GM12865 (cell line): ENCODE data around the gene ZDHHC8.

ENCODE experiments used
- DNase-seq: peaks from one replicate; pipeline ENCODE4 v3.0.0; 2010; ENCODE audit warnings: low read depth
- H3K4me3 ChIP-seq: 2 replicates; pipeline ENCODE4 v1.5.1; 2011; ENCODE audit warnings: mild to moderate bottlenecking, low read depth, low read length, control low read depth
- CTCF ChIP-seq: IDR thresholded peaks from 2 replicates; pipeline ENCODE4 v1.5.1; 2011; ENCODE audit warnings: low read length, control low read depth, low read depth, inconsistent platforms; ENCODE audit not compliant: insufficient read depth; ENCODE audit errors: missing control alignments

The ZDHHC8 gene

GRCh38 chr22:20141186-20142077 lies 9.8 kb downstream of the ZDHHC8 start:
- no peak for DNase-seq
- no peak overlapping the region for H3K4me3 ChIP-seq
- TF ChIP-seq CTCF = no peak

GRCh38 chr22:20142711-20143621 lies 11.4 kb downstream of the ZDHHC8 start:
- no peak for DNase-seq
- no peak overlapping the region for H3K4me3 ChIP-seq
- no peak for TF ChIP-seq CTCF

DNA sequence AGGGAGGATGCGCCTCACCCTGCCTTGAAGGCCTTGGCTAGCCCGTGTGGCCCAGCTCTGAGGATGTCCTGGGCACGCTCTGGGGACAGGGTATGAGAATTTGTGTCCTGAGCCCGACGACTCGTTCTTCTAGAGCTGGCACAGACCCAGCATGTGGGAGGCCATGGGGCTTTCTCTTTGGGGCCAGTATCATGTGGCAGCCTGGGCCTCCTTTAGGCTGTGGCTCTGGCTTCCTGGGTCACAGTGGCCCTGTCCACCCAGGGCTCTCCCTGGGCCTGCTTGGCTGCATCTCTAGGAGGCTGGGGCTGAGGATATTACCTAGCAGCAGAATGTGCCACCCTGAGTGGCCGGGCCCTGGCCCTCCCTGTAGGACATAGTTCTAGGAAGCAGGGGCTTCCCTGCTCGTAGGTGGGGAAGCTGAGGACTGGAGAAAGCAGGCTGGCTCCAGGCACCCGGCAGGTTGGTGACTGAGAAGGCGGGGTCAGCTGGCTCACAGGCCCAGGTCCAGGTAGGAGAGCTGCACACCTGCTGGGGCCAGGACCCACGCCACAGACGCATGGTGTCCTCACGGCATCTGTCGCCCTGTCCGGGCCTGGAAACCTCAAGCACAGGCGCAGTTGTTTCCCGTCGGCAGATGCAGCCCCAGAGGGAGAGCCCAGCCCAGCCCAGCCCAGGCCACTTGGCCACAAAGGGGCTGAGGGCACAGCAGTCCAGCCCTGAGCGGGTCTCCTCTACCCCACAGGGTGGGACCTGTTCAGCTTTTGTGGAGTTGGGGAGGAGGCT lies 12.5 kb downstream of the ZDHHC8 start:
- no peak for TF ChIP-seq CTCF
- no peak for DNase-seq
- H3K4me3 ChIP-seq = no peak overlapping the region

DNA sequence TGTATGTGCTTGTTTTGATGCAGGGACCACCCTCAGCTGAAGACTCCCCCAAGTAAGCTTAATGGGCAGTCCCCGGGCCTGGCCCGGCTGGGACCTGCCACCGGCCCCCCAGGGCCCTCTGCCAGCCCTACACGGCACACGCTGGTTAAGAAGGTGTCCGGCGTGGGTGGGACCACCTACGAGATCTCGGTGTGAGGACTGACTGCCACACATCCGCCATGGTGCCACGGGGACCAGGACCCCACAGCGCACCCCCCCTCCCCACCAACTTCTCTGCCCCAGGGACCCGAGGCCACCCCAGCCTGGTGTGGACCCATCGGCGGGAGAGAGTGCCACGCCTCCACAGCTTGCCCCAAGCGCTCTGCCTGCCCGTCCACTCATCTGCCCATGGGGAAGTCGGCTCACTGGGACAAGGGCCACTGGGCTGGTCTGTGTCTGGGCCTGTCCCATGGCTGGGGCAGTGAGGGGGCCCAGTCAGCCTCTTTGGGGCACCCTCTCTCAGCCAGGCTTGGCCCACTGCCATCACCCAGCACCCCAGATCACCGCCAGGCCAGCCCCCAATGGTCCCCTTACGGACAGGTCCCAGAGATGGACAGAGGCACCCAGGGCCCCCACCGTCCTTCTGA lies 13.7 kb downstream of the ZDHHC8 start:
- DNase-seq = no peak
- H3K4me3 ChIP-seq = no peak overlapping the region
- no peak for TF ChIP-seq CTCF

- TF ChIP-seq CTCF = no peak
- DNase-seq = no peak
- H3K4me3 ChIP-seq = no peak overlapping the region
These were observed 14.2 kb downstream of the ZDHHC8 start for GRCh38 chr22:20145832-20146223.

DNA sequence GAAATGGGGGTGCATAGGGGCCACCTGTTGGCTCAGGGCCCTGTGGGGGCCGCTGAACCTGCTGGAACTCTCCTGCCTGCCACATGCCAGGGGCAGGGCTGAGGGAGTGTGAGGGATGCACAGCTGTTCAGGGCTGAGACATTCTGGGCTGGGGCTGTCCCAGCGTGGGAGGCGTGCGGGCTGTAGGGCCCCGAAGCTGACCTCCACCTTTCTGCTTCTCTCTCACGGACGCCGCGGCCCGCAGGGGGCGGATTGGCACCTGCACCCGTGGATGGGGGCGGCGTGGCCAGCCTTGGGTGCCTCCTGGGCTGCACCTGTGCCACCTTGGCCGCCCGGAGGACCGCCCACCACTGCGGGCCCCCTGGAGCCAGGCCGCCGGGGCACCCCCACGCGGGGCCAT lies 15.2 kb downstream of the ZDHHC8 start:
- TF ChIP-seq CTCF = no peak
- DNase-seq = no peak

More for the DNA sequence above, 15.2 kb downstream of the ZDHHC8 start:
- H3K4me3 ChIP-seq = no peak overlapping the region
